MM.1S (cell line): Measurements from ENCODE around the gene GSTA4.
"Not testable (repeated sequence)": the region's sequence is repeated elsewhere in the genome, so short reads cannot be mapped to it uniquely, and the experiment has no call there.

Experiments used
- DNase-seq: peaks from one replicate; pipeline ENCODE4 v3.0.0-alpha.2; 2015
- H2AFZ ChIP-seq: fragments of 300-600 bp; sonication (generic); 2 replicates; pipeline ENCODE4 v1.6.0; 2016; ENCODE audit warnings: antibody characterized with exemption, low read length
- H3F3A ChIP-seq: fragments of 300-600 bp; sonication (generic); 2 replicates; pipeline ENCODE4 v1.6.1; 2016; ENCODE audit warnings: mild to moderate bottlenecking, antibody characterized with exemption, low read length, moderate library complexity, mixed read lengths; ENCODE audit not compliant: insufficient read depth
- H3K27ac ChIP-seq: fragments of 300-600 bp; sonication (generic); 2 replicates; pipeline ENCODE4 v1.5.1; 2016; ENCODE audit warnings: mild to moderate bottlenecking, low read length
- H3K27me3 ChIP-seq: fragments of 300-600 bp; sonication (generic); replicated peaks from 2 replicates; pipeline ENCODE4 v1.6.0; 2016; ENCODE audit warnings: low read length; ENCODE audit not compliant: insufficient read depth
- H3K36me3 ChIP-seq: fragments of 300-600 bp; sonication (generic); replicated peaks from 2 replicates; pipeline ENCODE4 v1.6.1; 2016; ENCODE audit warnings: mild to moderate bottlenecking, low read length, mixed read lengths; ENCODE audit not compliant: insufficient read depth
- H3K4me1 ChIP-seq: fragments of 300-600 bp; sonication (generic); 2 replicates; pipeline ENCODE4 v1.6.1; 2016; ENCODE audit warnings: low read length, mixed read lengths
- H3K4me2 ChIP-seq: fragments of 300-600 bp; sonication (generic); 2 replicates; pipeline ENCODE4 v1.6.0; 2016; ENCODE audit warnings: low read depth, low read length
- H3K4me3 ChIP-seq: fragments of 300-600 bp; sonication (generic); 2 replicates; pipeline ENCODE4 v1.5.1; 2016; ENCODE audit warnings: low read length, mixed read lengths
- H3K79me2 ChIP-seq: fragments of 300-600 bp; sonication (generic); 2 replicates; pipeline ENCODE4 v1.6.1; 2016; ENCODE audit warnings: mixed run types, low read length, mixed read lengths
- H3K9ac ChIP-seq: fragments of 300-600 bp; sonication (generic); 2 replicates; pipeline ENCODE4 v1.6.1; 2016; ENCODE audit warnings: low read length, mixed read lengths
- H3K9me2 ChIP-seq: fragments of 300-600 bp; sonication (generic); replicated peaks from 2 replicates; pipeline ENCODE4 v1.6.1; 2016; ENCODE audit warnings: mild to moderate bottlenecking, low read length, mixed read lengths; ENCODE audit not compliant: insufficient read depth
- H3K9me3 ChIP-seq: fragments of 300-600 bp; sonication (generic); replicated peaks from 2 replicates; pipeline ENCODE4 v1.6.1; 2016; ENCODE audit warnings: mild to moderate bottlenecking, low read length, mixed read lengths; ENCODE audit not compliant: insufficient read depth
- H4K20me1 ChIP-seq: fragments of 300-600 bp; sonication (generic); 2 replicates; pipeline ENCODE4 v1.6.1; 2016; ENCODE audit warnings: mild to moderate bottlenecking, low read length, moderate library complexity, mixed read lengths; ENCODE audit not compliant: insufficient read depth
- EZH2 ChIP-seq: fragments of 300-600 bp; sonication (generic); optimal IDR thresholded peaks from 2 replicates; pipeline ENCODE3; 2017; ENCODE audit warnings: low read depth, mild to moderate bottlenecking, antibody characterized with exemption, low read length, mixed read lengths
- EZH2phosphoT487 ChIP-seq: fragments of 300-600 bp; sonication (generic); IDR thresholded peaks from 2 replicates; pipeline ENCODE4 v1.6.1; 2018; ENCODE audit warnings: antibody characterized with exemption, low read length
- TF ChIP-seq, protein P1 (sequence below): fragments of 300-600 bp; sonication (generic); IDR thresholded peaks from 2 replicates; pipeline ENCODE4 v1.5.1; 2016; ENCODE audit warnings: antibody characterized with exemption, low read length, mixed read lengths

GSTA4 gene

GRCh38 chr6:52965380-52965779, 29.7 kb downstream of the GSTA4 start:
- Histone ChIP-seq H4K20me1 (no peaks in the 10 kb centered on the region), H3K9me2 (no peaks in the 10 kb centered on the region), H3K79me2 (no peaks in the 10 kb centered on the region), H3K27ac (no peak overlapping the region), H3F3A (0 out of 2 replicates have a peak, but pooled peaks cover under 1% of the 10 kb centered on the region), H3K36me3 (no peaks in the 10 kb centered on the region), H2AFZ (no peak overlapping the region), H3K9ac (no peak overlapping the region), H3K4me3 (no peak overlapping the region), H3K9me3 (no peaks in the 10 kb centered on the region), H3K27me3 (no peaks in the 10 kb centered on the region), H3K4me1 (0 out of 2 replicates have a peak, but pooled peaks cover 1% of the 10 kb centered on the region), H3K4me2 (no peak overlapping the region)
- TF ChIP-seq, protein P1, sequence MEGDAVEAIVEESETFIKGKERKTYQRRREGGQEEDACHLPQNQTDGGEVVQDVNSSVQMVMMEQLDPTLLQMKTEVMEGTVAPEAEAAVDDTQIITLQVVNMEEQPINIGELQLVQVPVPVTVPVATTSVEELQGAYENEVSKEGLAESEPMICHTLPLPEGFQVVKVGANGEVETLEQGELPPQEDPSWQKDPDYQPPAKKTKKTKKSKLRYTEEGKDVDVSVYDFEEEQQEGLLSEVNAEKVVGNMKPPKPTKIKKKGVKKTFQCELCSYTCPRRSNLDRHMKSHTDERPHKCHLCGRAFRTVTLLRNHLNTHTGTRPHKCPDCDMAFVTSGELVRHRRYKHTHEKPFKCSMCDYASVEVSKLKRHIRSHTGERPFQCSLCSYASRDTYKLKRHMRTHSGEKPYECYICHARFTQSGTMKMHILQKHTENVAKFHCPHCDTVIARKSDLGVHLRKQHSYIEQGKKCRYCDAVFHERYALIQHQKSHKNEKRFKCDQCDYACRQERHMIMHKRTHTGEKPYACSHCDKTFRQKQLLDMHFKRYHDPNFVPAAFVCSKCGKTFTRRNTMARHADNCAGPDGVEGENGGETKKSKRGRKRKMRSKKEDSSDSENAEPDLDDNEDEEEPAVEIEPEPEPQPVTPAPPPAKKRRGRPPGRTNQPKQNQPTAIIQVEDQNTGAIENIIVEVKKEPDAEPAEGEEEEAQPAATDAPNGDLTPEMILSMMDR: no peak
- TF ChIP-seq EZH2phosphoT487 (no peak), EZH2 (no peak)
- no peak for DNase-seq

GRCh38 chr6:52964318-52964717, 30.8 kb downstream of the GSTA4 start:
- TF ChIP-seq, protein P1: no peak
- TF ChIP-seq EZH2phosphoT487 (no peak), EZH2 (no peak)
- no peak overlapping the region for H3K4me2 ChIP-seq
- H3K4me3 ChIP-seq: no peak overlapping the region
- no peaks in the 10 kb centered on the region for H3K27me3 ChIP-seq
- no peaks in the 10 kb centered on the region for H4K20me1 ChIP-seq
- 0 out of 2 replicates have a peak, but pooled peaks cover 2% of the 10 kb centered on the region for H3F3A ChIP-seq
- no peaks in the 10 kb centered on the region for H3K9me2 ChIP-seq
- no peaks in the 10 kb centered on the region for H3K79me2 ChIP-seq
- H2AFZ ChIP-seq: no peak overlapping the region
- no peak for DNase-seq
- H3K9ac ChIP-seq: no peak overlapping the region
- H3K4me1 ChIP-seq: 0 out of 2 replicates have a peak, but pooled peaks cover 2% of the 10 kb centered on the region
- no peaks in the 10 kb centered on the region for H3K9me3 ChIP-seq
- H3K27ac ChIP-seq: no peak overlapping the region
- no peaks in the 10 kb centered on the region for H3K36me3 ChIP-seq

GRCh38 chr6:52962701-52963100, 32.4 kb downstream of the GSTA4 start:
- 0 out of 2 replicates have a peak, but pooled peaks cover 2% of the 10 kb centered on the region for H3F3A ChIP-seq
- H3K27me3 ChIP-seq: no peaks in the 10 kb centered on the region
- no peaks in the 10 kb centered on the region for H4K20me1 ChIP-seq
- no peak overlapping the region for H3K4me3 ChIP-seq
- H3K9me3 ChIP-seq: no peaks in the 10 kb centered on the region
- no peak overlapping the region for H3K9ac ChIP-seq
- 0 out of 2 replicates have a peak, but pooled peaks cover 2% of the 10 kb centered on the region for H3K4me1 ChIP-seq
- no peak for DNase-seq
- H3K27ac ChIP-seq: no peak overlapping the region
- no peaks in the 10 kb centered on the region for H3K79me2 ChIP-seq
- no peak overlapping the region for H3K4me2 ChIP-seq
- H3K9me2 ChIP-seq: no peaks in the 10 kb centered on the region
- no peaks in the 10 kb centered on the region for H3K36me3 ChIP-seq
- H2AFZ ChIP-seq: no peak overlapping the region
- TF ChIP-seq, protein P1: no peak
- TF ChIP-seq EZH2: no peak
- no peak for TF ChIP-seq EZH2phosphoT487

GRCh38 chr6:52961022-52961421, 34.1 kb downstream of the GSTA4 start:
- not testable (repeated sequence) for H4K20me1 ChIP-seq, H3K27me3 ChIP-seq, H3K9me2 ChIP-seq, H3K4me2 ChIP-seq, DNase-seq, H3K4me1 ChIP-seq, H3K36me3 ChIP-seq, H3K4me3 ChIP-seq, H3F3A ChIP-seq, H2AFZ ChIP-seq, H3K9me3 ChIP-seq, H3K9ac ChIP-seq, H3K79me2 ChIP-seq, H3K27ac ChIP-seq

GRCh38 chr6:52960211-52960610, 34.9 kb downstream of the GSTA4 start:
- H3K27me3 ChIP-seq, H2AFZ ChIP-seq, H3K4me2 ChIP-seq, H3K79me2 ChIP-seq, H3F3A ChIP-seq, H3K9me3 ChIP-seq, H3K4me1 ChIP-seq, H3K27ac ChIP-seq, H3K4me3 ChIP-seq, H3K9me2 ChIP-seq, H4K20me1 ChIP-seq, H3K36me3 ChIP-seq, H3K9ac ChIP-seq, DNase-seq: not testable (repeated sequence)
